ENCODE results near the gene CCKAR. TPM values are rescaled to one million over a fixed set of nuclear protein-coding genes. Genes with fewer than 3 reads are reported as not detected.

The CCKAR gene, protein sequence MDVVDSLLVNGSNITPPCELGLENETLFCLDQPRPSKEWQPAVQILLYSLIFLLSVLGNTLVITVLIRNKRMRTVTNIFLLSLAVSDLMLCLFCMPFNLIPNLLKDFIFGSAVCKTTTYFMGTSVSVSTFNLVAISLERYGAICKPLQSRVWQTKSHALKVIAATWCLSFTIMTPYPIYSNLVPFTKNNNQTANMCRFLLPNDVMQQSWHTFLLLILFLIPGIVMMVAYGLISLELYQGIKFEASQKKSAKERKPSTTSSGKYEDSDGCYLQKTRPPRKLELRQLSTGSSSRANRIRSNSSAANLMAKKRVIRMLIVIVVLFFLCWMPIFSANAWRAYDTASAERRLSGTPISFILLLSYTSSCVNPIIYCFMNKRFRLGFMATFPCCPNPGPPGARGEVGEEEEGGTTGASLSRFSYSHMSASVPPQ
- total RNA-seq, result not detected
- polyA plus RNA-seq (ENCODE audit: insufficient read depth, low read depth, low replicate concordance), result 0.22 TPM
- long read RNA-seq, donor 1, result 0 reads
- long read RNA-seq, donor 2, result 0 reads
- long read RNA-seq, donor 3, result 0 reads
- long read RNA-seq, donor 4, result 0 reads
- long read RNA-seq, donor 5, result 0 reads
- long read RNA-seq, donor 6, result 0 reads
- long read RNA-seq, donor 7, result 0 reads
- long read RNA-seq, donor 8, result 0 reads
- long read RNA-seq, donor 9, result 0 reads
- long read RNA-seq, donor 10, result 0 reads

DNA sequence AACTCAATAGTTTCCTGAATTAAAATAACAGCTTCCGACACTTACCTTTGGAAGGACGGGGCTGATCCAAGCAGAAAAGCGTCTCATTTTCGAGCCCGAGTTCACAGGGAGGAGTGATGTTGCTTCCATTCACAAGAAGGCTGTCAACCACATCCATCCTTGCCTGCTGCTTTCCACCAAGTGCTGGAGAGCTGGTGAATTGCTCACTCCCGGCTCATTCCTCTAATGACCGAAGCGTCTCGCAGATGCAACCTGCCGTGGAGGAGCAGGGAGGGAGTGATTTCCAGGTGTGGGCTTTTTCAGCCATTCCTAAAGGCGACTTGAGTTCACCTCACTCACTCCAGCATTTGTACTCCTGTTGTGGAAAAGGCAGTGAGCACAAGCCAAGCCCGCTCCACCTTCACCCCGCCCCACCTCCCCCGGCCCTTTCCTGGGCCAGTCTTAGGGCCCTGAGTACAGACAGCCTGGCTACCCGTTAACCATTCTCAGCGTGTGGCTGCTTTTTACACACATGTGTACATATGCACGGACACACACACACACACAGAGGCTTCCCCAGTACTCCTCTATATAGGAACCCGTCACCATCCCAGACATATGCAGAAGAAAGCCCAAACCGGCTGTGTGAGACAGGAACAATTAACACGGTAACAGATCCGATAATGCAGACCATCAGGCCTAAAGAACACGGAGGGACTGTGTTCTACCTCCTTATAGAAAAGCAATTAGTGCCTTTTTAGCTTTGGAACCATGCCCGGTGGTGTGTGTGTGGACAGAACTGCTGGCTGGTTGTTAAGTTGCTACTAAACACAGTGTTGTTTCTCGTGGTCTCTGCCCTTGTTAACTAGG, at the start of gene CCKAR:
CCKAR (minus strand) TSS at position 374 of the 849 bp plus-strand sequence; CDS start at position 157, 217 bp downstream.
- FAIRE-seq, result no peak
- intact Hi-C loops (cut with DNase I), result no loop called here
- H3K4me1 ChIP-seq (ENCODE audit: control insufficient read depth in 2 of 3, insufficient read depth in 2 of 3, low read depth in 1 of 3, low read length in 3 of 3), result peaks cover 0 to 2% (median 0%) of the 10 kb centered on the region in 3 donors
- no peak within 1 kb of the TSS for H3K4me3 ChIP-seq (ENCODE audit: low read length in 3 of 3)
- H3K36me3 ChIP-seq (ENCODE audit: control insufficient read depth in 2 of 3, insufficient read depth in 3 of 3, low read length in 3 of 3), result no peaks in the 10 kb centered on the region
- TF ChIP-seq, protein P1, sequence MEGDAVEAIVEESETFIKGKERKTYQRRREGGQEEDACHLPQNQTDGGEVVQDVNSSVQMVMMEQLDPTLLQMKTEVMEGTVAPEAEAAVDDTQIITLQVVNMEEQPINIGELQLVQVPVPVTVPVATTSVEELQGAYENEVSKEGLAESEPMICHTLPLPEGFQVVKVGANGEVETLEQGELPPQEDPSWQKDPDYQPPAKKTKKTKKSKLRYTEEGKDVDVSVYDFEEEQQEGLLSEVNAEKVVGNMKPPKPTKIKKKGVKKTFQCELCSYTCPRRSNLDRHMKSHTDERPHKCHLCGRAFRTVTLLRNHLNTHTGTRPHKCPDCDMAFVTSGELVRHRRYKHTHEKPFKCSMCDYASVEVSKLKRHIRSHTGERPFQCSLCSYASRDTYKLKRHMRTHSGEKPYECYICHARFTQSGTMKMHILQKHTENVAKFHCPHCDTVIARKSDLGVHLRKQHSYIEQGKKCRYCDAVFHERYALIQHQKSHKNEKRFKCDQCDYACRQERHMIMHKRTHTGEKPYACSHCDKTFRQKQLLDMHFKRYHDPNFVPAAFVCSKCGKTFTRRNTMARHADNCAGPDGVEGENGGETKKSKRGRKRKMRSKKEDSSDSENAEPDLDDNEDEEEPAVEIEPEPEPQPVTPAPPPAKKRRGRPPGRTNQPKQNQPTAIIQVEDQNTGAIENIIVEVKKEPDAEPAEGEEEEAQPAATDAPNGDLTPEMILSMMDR (IDR thresholded peaks at IDR 0.05; ENCODE audit: borderline replicate concordance, extremely low read depth, insufficient read depth), result no peak
- no peak within 1 kb of the TSS for H3K9ac ChIP-seq (ENCODE audit: low read length in 3 of 3)
- no peaks in the 10 kb centered on the region for H3K9me3 ChIP-seq (ENCODE audit: control insufficient read depth in 2 of 3, insufficient read depth in 1 of 3, low read length in 3 of 3)
- peaks cover 6% of the 10 kb centered on the region for H3K27me3 ChIP-seq (ENCODE audit: control insufficient read depth, insufficient read depth, low read length)
- no peak within 1 kb of the TSS for H3K27ac ChIP-seq (ENCODE audit: low read depth in 2 of 2, low read length in 2 of 2)
- peak in 3 of 5 donors; percentile 25 to 50 (median 41) for DNase-seq

DNA sequence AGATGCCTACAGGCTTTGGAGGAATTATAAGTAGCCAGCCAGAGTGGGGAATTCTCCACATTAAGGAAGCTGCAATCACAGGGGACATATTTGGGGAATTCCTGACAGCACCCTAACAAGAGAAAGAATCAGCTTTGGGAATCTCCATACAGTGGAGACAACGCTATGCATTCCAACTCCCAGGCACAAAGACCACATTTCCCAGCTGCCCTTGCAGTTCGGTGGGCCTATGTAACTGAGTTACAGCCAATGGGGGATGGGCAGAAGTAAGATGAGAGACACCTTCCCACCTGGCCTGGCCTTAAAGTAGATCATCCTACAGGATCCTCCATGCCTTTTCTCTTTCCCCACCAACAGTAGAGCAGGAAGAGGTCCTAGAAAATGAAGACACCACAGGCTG, 43.4 kb upstream of the CCKAR start:
- H3K27ac ChIP-seq (ENCODE audit: low read depth in 2 of 2, low read length in 2 of 2), result no peak overlapping the region
- H3K9ac ChIP-seq (ENCODE audit: low read length in 3 of 3), result no peak overlapping the region
- H3K36me3 ChIP-seq (ENCODE audit: control insufficient read depth in 2 of 3, insufficient read depth in 3 of 3, low read length in 3 of 3), result no peaks in the 10 kb centered on the region
- H3K27me3 ChIP-seq (ENCODE audit: control insufficient read depth, insufficient read depth, low read length), result no peaks in the 10 kb centered on the region
- DNase-seq, result no peak
- FAIRE-seq, result no peak
- H3K9me3 ChIP-seq (ENCODE audit: control insufficient read depth in 2 of 3, insufficient read depth in 1 of 3, low read length in 3 of 3), result no peaks in the 10 kb centered on the region
- intact Hi-C loops (cut with DNase I), result no loop called here
- TF ChIP-seq, protein P1 (IDR thresholded peaks at IDR 0.05; ENCODE audit: borderline replicate concordance, extremely low read depth, insufficient read depth), result no peak
- H3K4me1 ChIP-seq (ENCODE audit: control insufficient read depth in 2 of 3, insufficient read depth in 2 of 3, low read depth in 1 of 3, low read length in 3 of 3), result no peaks in the 10 kb centered on the region
- H3K4me3 ChIP-seq (ENCODE audit: low read length in 3 of 3), result no peak overlapping the region

DNA sequence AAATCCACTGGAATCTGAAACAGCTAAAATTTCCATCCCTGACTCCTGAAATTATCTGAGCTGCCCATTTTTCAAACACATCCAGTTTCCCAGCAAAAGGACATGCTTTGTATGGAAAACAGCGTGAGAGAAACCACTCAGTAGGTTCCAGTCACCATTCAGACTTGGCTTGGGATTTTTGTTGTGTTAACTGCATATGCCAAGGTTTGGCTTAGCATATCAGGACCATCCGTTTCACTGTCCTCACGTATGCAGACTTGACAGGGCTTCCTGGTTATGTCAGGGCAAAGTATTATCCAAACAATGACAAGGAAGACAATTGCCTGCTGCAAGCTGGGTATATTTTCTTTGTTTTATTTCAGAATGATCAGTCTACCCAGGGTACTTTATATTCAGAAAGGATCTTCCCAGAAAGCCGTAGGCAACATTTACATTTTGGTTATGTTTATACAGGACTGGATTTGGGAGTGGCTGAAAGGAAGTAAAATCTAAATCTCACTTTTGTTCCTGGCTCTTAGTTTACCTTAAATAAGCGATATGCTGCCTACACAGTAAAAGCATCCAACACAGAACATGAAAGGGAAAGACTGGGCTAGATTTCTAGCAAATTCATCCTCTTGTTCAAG, 41.3 kb upstream of the CCKAR start:
- no peak for FAIRE-seq
- Histone ChIP-seq H3K9me3 (ENCODE audit: control insufficient read depth in 2 of 3, insufficient read depth in 1 of 3, low read length in 3 of 3) (no peaks in the 10 kb centered on the region), H3K27me3 (ENCODE audit: control insufficient read depth, insufficient read depth, low read length) (no peaks in the 10 kb centered on the region), H3K36me3 (ENCODE audit: control insufficient read depth in 2 of 3, insufficient read depth in 3 of 3, low read length in 3 of 3) (no peaks in the 10 kb centered on the region), H3K27ac (ENCODE audit: low read depth in 2 of 2, low read length in 2 of 2) (no peak overlapping the region), H3K9ac (ENCODE audit: low read length in 3 of 3) (no peak overlapping the region), H3K4me1 (ENCODE audit: control insufficient read depth in 2 of 3, insufficient read depth in 2 of 3, low read depth in 1 of 3, low read length in 3 of 3) (no peaks in the 10 kb centered on the region), H3K4me3 (ENCODE audit: low read length in 3 of 3) (no peak overlapping the region)
- intact Hi-C loops (cut with DNase I), result no loop called here
- DNase-seq, result no peak
- TF ChIP-seq, protein P1 (IDR thresholded peaks at IDR 0.05; ENCODE audit: borderline replicate concordance, extremely low read depth, insufficient read depth), result no peak

Data from kidney (tissue), 22 donors.